Activated CD4-positive, CD25-positive, alpha-beta regulatory T cell treated with anti-CD3 and anti-CD28 coated beads, Interleukin-2, amount 50 U/mL, for 16 hours (primary cell): Measurements from ENCODE around the gene TMEM183A.

Source experiments
- DNase-seq: peaks from one replicate; pipeline ENCODE4 v3.0.0-alpha.2; 2020; ENCODE audit warnings: low read depth, low spot score

The TMEM183A gene

DNA sequence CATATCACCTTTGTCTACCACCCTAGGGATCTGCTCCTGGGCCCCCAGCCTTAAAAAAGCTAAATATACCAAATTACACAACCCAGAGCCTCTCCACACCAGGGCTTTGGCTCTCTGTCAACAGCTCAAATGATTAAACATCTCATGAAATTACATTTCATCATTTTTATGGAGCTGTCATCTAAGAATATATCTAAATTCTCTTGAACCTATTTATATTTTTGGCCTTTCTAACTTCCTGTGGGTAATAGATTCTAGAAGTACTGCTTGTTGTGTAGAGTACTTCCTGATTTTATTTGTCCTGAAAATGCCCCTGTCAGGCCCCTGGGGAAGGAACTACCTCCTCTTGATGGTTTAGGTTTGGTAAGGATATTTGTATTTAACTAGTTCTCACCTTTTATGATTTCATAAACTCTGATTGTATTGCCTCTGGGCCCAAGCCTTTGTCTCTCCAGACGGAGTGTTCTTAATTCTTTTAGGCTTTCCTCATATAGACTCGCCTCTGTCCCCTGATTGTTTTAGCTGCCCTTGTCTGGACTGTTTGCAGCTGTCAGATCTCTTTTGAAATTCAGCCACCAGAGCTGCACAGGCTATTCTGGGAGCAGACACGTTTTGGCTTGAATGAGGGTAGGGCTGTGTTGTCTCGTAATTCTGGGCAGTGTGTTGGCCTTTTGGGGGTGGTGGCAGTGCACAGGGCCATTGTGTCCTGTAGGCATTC is 62.0 kb downstream of the TMEM183A start:
- DNase-seq = no peak

DNA sequence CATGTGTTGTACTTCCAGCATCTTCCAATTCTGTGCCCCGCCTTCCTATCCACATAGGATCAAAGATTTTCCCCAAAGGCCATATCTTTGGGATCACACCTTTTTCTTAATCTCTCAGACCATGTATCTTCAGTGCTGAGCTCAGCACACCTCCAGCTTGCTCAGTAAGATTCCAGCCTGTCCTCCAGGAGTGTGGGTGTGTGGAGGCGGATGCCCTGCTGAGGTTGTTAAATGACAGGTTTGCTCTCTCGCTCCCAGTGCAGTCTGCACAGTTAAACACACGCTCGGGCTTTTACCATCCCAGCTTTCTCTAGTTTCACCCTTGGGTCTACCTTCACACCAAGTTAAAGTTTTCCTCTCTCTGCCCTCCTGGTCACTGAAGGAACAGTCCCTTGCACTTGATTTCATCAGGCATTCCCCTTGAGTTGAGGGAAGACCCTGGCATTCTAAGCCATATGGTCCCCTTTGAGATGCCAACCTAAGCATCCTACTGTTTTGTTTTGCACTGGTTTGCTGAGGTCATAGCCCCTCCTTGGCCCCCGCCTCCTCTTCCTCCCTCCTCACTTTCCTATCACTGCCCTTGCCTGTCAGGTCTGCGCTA is 64.9 kb downstream of the TMEM183A start:
- no peak for DNase-seq

DNA sequence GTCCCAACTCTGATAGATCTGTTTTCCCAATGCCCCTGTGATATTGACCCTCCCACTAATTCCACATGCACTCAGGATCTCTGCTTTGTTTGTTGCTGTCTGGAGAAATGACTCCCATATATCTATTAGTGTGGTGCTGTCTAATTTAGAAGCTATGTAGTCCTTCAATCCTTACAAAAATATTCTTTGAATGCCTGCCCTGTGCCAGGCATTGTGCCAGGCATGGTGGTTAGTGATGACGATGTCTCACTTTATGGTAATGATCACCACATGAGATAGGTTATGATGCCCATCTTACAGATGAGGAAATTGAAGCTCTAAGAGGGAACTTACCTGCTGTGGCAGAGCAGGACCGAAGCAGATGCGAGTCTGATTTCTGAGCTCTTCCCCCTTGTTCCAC is 65.7 kb downstream of the TMEM183A start:
- DNase-seq = no peak

DNA sequence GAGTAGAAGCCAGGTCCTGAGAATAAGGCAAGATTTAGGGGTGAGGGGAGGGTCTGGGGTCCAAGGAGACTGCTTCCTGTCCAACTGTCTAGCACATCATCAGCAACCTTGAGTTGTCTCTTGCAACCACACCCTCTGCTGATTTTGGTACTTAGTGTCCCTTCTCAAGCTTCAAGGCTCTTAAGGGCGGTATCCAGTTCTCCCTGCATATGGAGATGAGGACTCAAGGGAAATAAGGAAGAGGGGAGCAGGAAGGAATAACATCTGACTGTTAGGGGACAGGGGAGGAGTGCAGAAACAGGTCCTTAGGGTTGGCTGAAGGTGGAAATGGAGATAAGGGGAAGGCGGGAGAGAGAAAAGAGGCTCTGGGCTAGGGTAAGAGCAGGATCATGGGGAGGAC is 66.3 kb downstream of the TMEM183A start:
- no peak for DNase-seq
